Endothelial cell of umbilical vein (primary cell): ENCODE measurements around the gene MARK1. TPM values are rescaled to one million over a fixed set of nuclear protein-coding genes. Genes with fewer than 3 reads are reported as not detected.

Experiments used
- BruUV-seq: library from RNA; stranded (reverse); fragments of 400-500 nt; replicated peaks from 2 replicates; lab custom pipeline; 2021; lab: Mats Ljungman, UMichigan
- CTCF ChIA-PET: fragments of 300-600, 350-600 bp; sonication (Branson Sonifier 250); formaldehyde crosslinking; loops from one replicate; lab custom pipeline; 2021; ENCODE audit warnings: antibody characterized with exemption, inconsistent platforms; lab: Charles Lee
- POLR2A ChIA-PET: fragments of 300-600, 350-600 bp; sonication (Branson Sonifier 250); formaldehyde crosslinking; loops from one replicate; lab custom pipeline; 2021; ENCODE audit warnings: antibody characterized with exemption, inconsistent platforms; lab: Charles Lee
- DNase-seq: peaks from one replicate; pipeline ENCODE4 v3.0.0-alpha.2; 2011; ENCODE audit warnings: low read depth, low spot score
- FAIRE-seq: peaks from 2 replicates; lab custom pipeline; 2011; peaks lifted over from hg19 to GRCh38; lab: Jason Lieb, UNC
- H2AFZ ChIP-seq: 2 replicates; pipeline ENCODE4 v1.6.0; 2012; ENCODE audit warnings: low read depth, low read length, control low read depth, inconsistent platforms
- H3K27ac ChIP-seq: 2 replicates; pipeline ENCODE4 v1.5.1; 2011; ENCODE audit warnings: low read depth, mild to moderate bottlenecking, control low read depth, low read length, moderate library complexity; ENCODE audit not compliant: insufficient read depth
- H3K27me3 ChIP-seq, 2 experiments: 2 replicates each; pipeline versions ENCODE4 v1.6.0 to v1.6.1; 2011; ENCODE audit warnings: low read length in 2 of 2, mixed read lengths in 1 of 2; ENCODE audit not compliant: control insufficient read depth in 2 of 2, insufficient read depth in 2 of 2
- H3K36me3 ChIP-seq, 2 experiments: 2 replicates in 1 of 2; 3 replicates in 1 of 2; pipeline ENCODE4 v1.5.1; 2011; ENCODE audit warnings: low read length in 2 of 2, mild to moderate bottlenecking in 1 of 2, moderate library complexity in 1 of 2; ENCODE audit not compliant: control insufficient read depth in 2 of 2, insufficient read depth in 2 of 2; ENCODE audit errors: extremely low read depth in 1 of 2
- H3K4me1 ChIP-seq: 3 replicates; pipeline ENCODE4 v1.5.1; 2011; ENCODE audit warnings: mild to moderate bottlenecking, low read length; ENCODE audit not compliant: control insufficient read depth, insufficient read depth; ENCODE audit errors: extremely low read depth
- H3K4me2 ChIP-seq: 2 replicates; pipeline ENCODE4 v1.6.1; 2011; ENCODE audit warnings: low read length, control low read depth, mixed read lengths; ENCODE audit not compliant: insufficient read depth
- H3K4me3 ChIP-seq, 3 experiments: fragments of 200-600 bp in 1 of 3; sonication (generic), shearing (Covaris generic) in 1 of 3; replicated peaks in 1 of 3; 2 replicates each; pipeline ENCODE4 v1.5.1; 2011 to 2016; ENCODE audit warnings: control low read depth in 3 of 3, low read length in 3 of 3, mild to moderate bottlenecking in 2 of 3, inconsistent platforms in 1 of 3, low read depth in 1 of 3, moderate library complexity in 1 of 3; ENCODE audit not compliant: insufficient read depth in 1 of 3
- H3K79me2 ChIP-seq: 2 replicates; pipeline ENCODE4 v1.6.0; 2012; ENCODE audit warnings: low read length, inconsistent platforms; ENCODE audit not compliant: control insufficient read depth, insufficient read depth
- H3K9ac ChIP-seq: replicated peaks from 2 replicates; pipeline ENCODE3; 2011; ENCODE audit warnings: low read length, control low read depth; ENCODE audit not compliant: insufficient read depth; ENCODE audit errors: extremely low read depth
- H3K9me1 ChIP-seq: replicated peaks from 3 replicates; pipeline ENCODE4 v1.6.0; 2011; ENCODE audit warnings: mild to moderate bottlenecking, low read length; ENCODE audit not compliant: control insufficient read depth, insufficient read depth; ENCODE audit errors: extremely low read depth
- H3K9me3 ChIP-seq: replicated peaks from 2 replicates; pipeline ENCODE4 v1.5.1; 2012; ENCODE audit warnings: low read length, inconsistent platforms; ENCODE audit not compliant: control insufficient read depth, insufficient read depth
- H4K20me1 ChIP-seq: replicated peaks from 2 replicates; pipeline ENCODE3; 2011; ENCODE audit warnings: mild to moderate bottlenecking, low read length; ENCODE audit not compliant: control insufficient read depth, insufficient read depth; ENCODE audit errors: extremely low read depth
- CTCF ChIP-seq, 2 donors: IDR thresholded peaks; 1 replicate in 1 of 2; 2 replicates in 1 of 2; pipeline ENCODE4 v1.5.1; 2011; ENCODE audit warnings: low read length in 2 of 2, mild to moderate bottlenecking in 2 of 2, moderate library complexity in 2 of 2, control low read depth in 1 of 2, inconsistent platforms in 1 of 2, low read depth in 1 of 2; ENCODE audit not compliant: insufficient read depth in 1 of 2; ENCODE audit errors: extremely low read depth in 1 of 2
- EZH2 ChIP-seq: IDR thresholded peaks from 2 replicates; pipeline ENCODE4 v1.6.1; 2012; ENCODE audit warnings: borderline replicate concordance, low read depth, mild to moderate bottlenecking, moderate library complexity, low read length, inconsistent platforms; ENCODE audit not compliant: severe bottlenecking
- FOS ChIP-seq: IDR thresholded peaks from 2 replicates; pipeline ENCODE4 v1.6.1; 2011; ENCODE audit warnings: mild to moderate bottlenecking, low read length, moderate library complexity, borderline replicate concordance; ENCODE audit not compliant: insufficient read depth
- GATA2 ChIP-seq: IDR thresholded peaks from 2 replicates; pipeline ENCODE4 v1.7.0; 2011; ENCODE audit warnings: low read depth, mild to moderate bottlenecking, moderate library complexity, mixed read lengths, low read length; ENCODE audit not compliant: insufficient read length, insufficient read depth
- JUN ChIP-seq: IDR thresholded peaks from 2 replicates; pipeline ENCODE4 v1.6.1; 2011; ENCODE audit warnings: borderline replicate concordance, low read depth; ENCODE audit not compliant: insufficient read length, insufficient read depth
- MAX ChIP-seq: IDR thresholded peaks from 2 replicates; pipeline ENCODE4 v1.6.1; 2011; ENCODE audit not compliant: insufficient read depth, insufficient read length
- MYC ChIP-seq: IDR thresholded peaks from one replicate; pipeline ENCODE4 v1.6.1; 2011; ENCODE audit warnings: mild to moderate bottlenecking, low read depth, low read length
- POLR2A ChIP-seq: IDR thresholded peaks from 2 replicates; pipeline ENCODE4 v1.6.1; 2012; ENCODE audit warnings: low read depth, mild to moderate bottlenecking, control low read depth, low read length
- POLR2AphosphoS5 ChIP-seq: IDR thresholded peaks from 2 replicates; pipeline ENCODE4 v1.6.1; 2012; ENCODE audit warnings: low read depth, mild to moderate bottlenecking, control low read depth, low read length, moderate library complexity; ENCODE audit not compliant: insufficient read depth
- dilution Hi-C: fragments of 300-500 bp; cut with MboI; formaldehyde crosslinking; loops from one replicate; pipeline ENCODE4 v1.15.0; 2019; ENCODE audit warnings: low sequenced_read_pairs; ENCODE audit not compliant: extremely low pct_ligation_motif_present
- intact Hi-C: fragments of 100-400 bp; cut with micrococcal nuclease; formaldehyde crosslinking; loops from one replicate; pipeline ENCODE4 v1.10.0; 2022
- polyA plus RNA-seq, 4 experiments: library from polyadenylated mRNA; depleted of rRNA in 3 of 4; stranded (reverse) in 3 of 4; unstranded in 1 of 4; fragments of >200 nt; gene quantifications; 2 replicates each; pipeline versions ENCODE4 v1.2.1 to v1.2.3, GENCODE V29; 2011 to 2012; ENCODE audit warnings: missing spikeins in 1 of 4
- total RNA-seq: library from RNA; stranded (reverse); gene quantifications from 2 replicates; pipeline ENCODE4 v1.2.3, GENCODE V29; 2021

The MARK1 gene
- total and polyA plus RNA-seq, 2 donors (not counting 3 experiments of a cell fraction or from before 2014, with no cell fraction given), result 1.2 to 5.5 TPM

GRCh38 chr1:220681220-220681880, 153.4 kb downstream of the MARK1 start:
- no peaks in the 10 kb centered on the region for H3K36me3 ChIP-seq
- TF ChIP-seq JUN (peak; percentile 52), FOS (peak; percentile 40), POLR2A (no peak)
- no peaks in the 10 kb centered on the region for H4K20me1 ChIP-seq
- H3K4me1 ChIP-seq, result no peaks in the 10 kb centered on the region
- peak overlapping the region; percentile 65 for H3K4me2 ChIP-seq
- no peaks in the 10 kb centered on the region for H3K9me3 ChIP-seq
- intact Hi-C loops (loop anchor here (1.0 to 10.0 kb wide), 2 partner anchors 9 to 497 kb away; partner anchors contain the start of gene C1orf115), dilution Hi-C loops (no loop called here)
- no TSS peak for BruUV-seq
- FAIRE-seq (no peak), DNase-seq (peak; percentile 59)
- H3K79me2 ChIP-seq, result no peaks in the 10 kb centered on the region
- H3K9ac ChIP-seq, result no peak overlapping the region
- H3K27ac ChIP-seq, result no peak overlapping the region
- POLR2A ChIA-PET, result interaction anchor here (0.7 kb wide), 1 partner anchor 63 kb away, joined by 4 read pairs; no protein-coding TSS in a partner anchor
- no peaks in the 10 kb centered on the region for H3K27me3 ChIP-seq
- peak overlapping the region; percentile 35 for H2AFZ ChIP-seq
- H3K4me3 ChIP-seq, result peak overlapping the region in 1 of 3 experiments; percentile 27
- H3K9me1 ChIP-seq, result no peaks in the 10 kb centered on the region
- CTCF ChIA-PET, result interaction anchor here (0.6 to 2.4 kb wide), 12 partner anchors 9 to 690 kb away, joined by 3 to 26 read pairs (median 4); partner anchors contain the start of gene MTARC2

- no peaks in the 10 kb centered on the region for H3K9me3 ChIP-seq
- H3K27ac ChIP-seq, result no peak overlapping the region
- no peaks in the 10 kb centered on the region for H3K9me1 ChIP-seq
- FAIRE-seq (no peak), DNase-seq (no peak)
- no TSS peak for BruUV-seq
- no peaks in the 10 kb centered on the region for H3K79me2 ChIP-seq
- no peaks in the 10 kb centered on the region for H3K4me1 ChIP-seq
- CTCF ChIA-PET, result interaction anchor here (1.1 to 2.3 kb wide), 2 partner anchors 50 to 93 kb away, joined by 12 to 25 read pairs; no protein-coding TSS in a partner anchor
- H3K36me3 ChIP-seq, result no peaks in the 10 kb centered on the region
- H3K4me2 ChIP-seq, result no peak overlapping the region
- no peak overlapping the region for H3K4me3 ChIP-seq
- H3K27me3 ChIP-seq, result no peaks in the 10 kb centered on the region
- TF ChIP-seq JUN (no peak), EZH2 (no peak), POLR2A (no peak), POLR2AphosphoS5 (no peak), FOS (no peak), MYC (no peak), CTCF (IDR thresholded peaks at IDR 0.05; ENCODE audit: extremely low read depth in 1 of 2, insufficient read depth in 1 of 2, low read depth in 1 of 2, low read length in 2 of 2) (no peak), MAX (no peak), GATA2 (no peak)
- H2AFZ ChIP-seq, result no peak overlapping the region
- no peaks in the 10 kb centered on the region for H4K20me1 ChIP-seq
- dilution Hi-C loops (no loop called here), intact Hi-C loops (loop anchor here (10.0 kb wide), 1 partner anchor 498 kb away; no protein-coding TSS in a partner anchor)
- POLR2A ChIA-PET, result no interaction called here
- no peak overlapping the region for H3K9ac ChIP-seq
Observed at GRCh38 chr1:220682901-220683576, 155.1 kb downstream of the MARK1 start.
